GM12875 (cell line): ENCODE data around the gene SLC40A1.

Source experiments
- H3K4me3 ChIP-seq: one replicate; pipeline ENCODE4 v1.5.1; 2011; ENCODE audit warnings: low read depth, low read length, control low read depth
- TF ChIP-seq, protein P1 (sequence below): IDR thresholded peaks from 2 replicates; pipeline ENCODE4 v1.5.1; 2011; ENCODE audit warnings: low read depth, mild to moderate bottlenecking, control low read depth, inconsistent platforms, low read length, moderate library complexity, borderline replicate concordance; ENCODE audit not compliant: insufficient read depth

Gene SLC40A1

DNA sequence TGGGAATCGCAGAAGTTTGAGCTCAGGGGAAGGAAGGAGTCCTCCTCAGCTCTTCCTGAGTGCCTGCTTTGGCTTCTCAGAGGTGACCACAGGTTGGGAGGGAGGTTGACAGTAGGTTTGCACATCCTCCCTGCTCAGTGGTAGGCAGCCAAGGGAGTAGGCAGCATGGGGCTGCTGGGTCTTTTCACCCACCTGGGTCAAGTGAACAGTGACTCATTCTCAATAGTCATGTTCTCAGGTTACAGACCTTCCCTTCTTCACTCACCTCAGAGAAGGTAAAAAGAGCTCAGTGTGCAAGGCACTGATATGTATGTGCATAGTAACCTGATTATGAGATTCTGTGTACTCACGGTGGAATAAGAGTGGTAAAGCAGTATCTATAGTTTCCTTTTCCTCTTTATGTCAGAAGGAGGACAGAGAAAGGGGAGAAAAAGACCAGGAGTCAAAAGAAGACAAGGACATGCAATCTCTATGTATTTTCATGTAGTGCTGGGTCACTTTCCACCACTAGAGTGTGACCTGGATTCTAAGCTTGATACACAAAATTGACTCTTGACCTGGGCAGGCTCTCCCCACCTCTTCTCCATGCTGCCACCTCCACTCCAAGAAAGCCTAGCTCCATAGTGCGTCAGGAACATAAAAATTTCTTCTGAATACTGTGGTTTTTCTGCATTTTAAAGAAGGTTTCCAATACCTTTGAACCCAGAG, 44.2 kb upstream of the SLC40A1 start:
- TF ChIP-seq, protein P1, sequence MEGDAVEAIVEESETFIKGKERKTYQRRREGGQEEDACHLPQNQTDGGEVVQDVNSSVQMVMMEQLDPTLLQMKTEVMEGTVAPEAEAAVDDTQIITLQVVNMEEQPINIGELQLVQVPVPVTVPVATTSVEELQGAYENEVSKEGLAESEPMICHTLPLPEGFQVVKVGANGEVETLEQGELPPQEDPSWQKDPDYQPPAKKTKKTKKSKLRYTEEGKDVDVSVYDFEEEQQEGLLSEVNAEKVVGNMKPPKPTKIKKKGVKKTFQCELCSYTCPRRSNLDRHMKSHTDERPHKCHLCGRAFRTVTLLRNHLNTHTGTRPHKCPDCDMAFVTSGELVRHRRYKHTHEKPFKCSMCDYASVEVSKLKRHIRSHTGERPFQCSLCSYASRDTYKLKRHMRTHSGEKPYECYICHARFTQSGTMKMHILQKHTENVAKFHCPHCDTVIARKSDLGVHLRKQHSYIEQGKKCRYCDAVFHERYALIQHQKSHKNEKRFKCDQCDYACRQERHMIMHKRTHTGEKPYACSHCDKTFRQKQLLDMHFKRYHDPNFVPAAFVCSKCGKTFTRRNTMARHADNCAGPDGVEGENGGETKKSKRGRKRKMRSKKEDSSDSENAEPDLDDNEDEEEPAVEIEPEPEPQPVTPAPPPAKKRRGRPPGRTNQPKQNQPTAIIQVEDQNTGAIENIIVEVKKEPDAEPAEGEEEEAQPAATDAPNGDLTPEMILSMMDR, result no peak

DNA sequence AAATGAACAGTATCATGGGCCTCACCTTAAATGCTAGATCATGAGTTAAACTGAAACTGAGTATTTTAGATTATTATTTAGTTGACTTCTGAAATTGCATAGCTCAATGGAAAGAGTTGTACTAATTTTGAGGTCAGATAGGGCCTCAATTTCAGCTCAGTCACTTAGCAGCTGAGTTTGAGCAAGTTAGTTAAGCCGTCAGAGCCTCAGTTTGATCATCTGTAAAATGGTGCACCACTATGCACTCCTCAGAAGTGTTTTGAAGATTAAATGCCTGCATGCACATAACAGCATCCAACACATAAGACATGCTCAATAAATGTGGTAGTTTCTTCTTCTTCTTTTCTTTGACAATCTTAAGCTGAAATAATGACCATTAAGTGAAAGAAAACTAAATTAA, 42.5 kb upstream of the SLC40A1 start:
- no peak overlapping the region for H3K4me3 ChIP-seq
- TF ChIP-seq, protein P1, result no peak

More for the DNA sequence above, 44.2 kb upstream of the SLC40A1 start:
- no peak overlapping the region for H3K4me3 ChIP-seq

DNA sequence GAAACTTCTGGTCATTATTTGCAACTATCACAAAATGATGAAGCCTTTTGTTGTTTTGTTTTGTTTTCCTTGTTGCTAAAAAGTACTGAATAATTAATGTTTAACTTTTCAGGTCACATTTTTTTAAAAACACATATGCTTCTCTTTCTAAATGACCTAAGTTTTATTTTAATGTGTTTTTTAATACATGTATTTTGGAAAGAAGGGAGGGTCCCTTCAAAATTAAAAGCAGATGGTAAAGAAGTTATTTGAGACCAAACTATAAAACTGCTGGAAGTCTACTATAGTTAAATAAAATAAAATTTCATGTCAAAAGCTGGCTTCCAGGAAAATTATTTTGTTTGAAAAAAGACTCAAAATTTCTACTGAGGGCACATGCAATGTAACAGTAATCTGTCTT, 41.2 kb upstream of the SLC40A1 start:
- no peak overlapping the region for H3K4me3 ChIP-seq
- TF ChIP-seq, protein P1, result no peak

DNA sequence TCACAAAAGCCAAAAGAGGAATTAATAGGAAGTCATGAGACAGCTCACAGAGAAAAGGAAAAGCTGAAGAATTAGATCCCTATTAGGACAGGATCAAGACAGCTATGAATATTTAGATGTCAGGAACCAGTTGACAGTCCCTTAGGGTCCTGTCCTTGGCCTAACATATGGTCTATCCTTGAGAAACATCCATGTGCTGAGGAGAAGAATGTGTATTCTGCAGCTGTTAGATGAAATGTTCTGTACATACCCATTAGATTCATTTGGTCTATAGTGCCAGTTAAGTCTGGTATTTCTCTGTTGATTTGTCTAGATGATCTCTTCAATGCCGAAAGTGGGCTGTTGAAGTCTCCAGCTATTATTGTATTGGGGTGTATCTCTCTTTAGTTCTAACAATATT, 37.6 kb upstream of the SLC40A1 start:
- TF ChIP-seq, protein P1, result no peak

DNA sequence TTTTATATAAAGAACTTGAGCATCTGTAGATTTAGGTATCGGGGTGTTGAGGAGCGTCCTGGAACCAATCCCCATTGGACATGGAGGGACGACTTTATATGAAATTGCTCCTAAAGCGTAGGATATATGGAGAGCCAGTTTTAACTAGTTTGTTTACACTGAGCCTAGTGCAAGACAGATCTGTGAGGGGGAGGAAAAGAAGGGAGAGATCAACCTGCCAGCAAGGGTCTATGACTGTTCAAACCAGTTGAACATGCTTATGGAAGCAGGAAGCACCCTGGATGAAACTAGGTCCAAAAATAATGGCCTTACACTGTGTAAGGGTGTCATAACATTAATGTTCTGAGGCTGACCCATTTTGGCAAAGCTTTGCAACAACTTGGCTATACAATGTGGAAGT, 34.0 kb upstream of the SLC40A1 start:
- TF ChIP-seq, protein P1, result no peak
- H3K4me3 ChIP-seq, result no peak overlapping the region

More for the DNA sequence above, 37.6 kb upstream of the SLC40A1 start:
- H3K4me3 ChIP-seq, result no peak overlapping the region

DNA sequence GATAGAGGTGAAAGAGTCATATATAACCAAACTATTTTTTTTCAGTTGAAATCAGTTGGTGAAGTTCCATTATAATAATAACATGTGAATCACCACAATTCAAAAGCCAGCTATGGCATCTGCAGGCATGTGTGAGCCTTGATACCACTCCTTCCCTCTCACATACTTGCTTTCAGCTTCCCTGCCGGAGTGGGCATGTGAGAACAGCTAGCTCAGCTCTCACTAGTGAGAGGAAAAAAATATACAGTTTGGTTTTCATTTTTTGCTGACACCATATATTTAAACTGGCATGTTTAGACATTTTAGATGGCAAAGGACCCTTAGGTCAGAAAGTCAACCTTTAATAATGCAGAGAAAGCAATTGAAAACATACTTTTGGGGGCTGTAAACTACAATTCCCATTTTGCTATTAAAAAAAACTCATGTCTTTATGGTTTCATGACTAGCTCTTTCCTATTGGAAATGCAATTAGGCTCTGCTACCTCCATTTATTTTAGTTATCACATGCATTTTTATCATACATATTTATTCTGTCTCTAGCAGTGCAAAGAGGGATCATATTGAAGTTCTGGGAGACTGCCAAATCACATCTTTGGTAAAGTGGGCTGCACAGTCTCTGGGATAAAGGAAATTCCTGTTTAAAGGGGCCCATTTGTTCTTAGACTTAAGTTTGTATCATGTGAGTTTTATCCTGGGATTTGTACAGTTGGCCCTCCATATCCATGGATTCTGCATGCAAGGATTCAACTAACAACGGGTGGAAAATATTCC, 33.2 kb upstream of the SLC40A1 start:
- no peak overlapping the region for H3K4me3 ChIP-seq

More for the DNA sequence above, 33.2 kb upstream of the SLC40A1 start:
- TF ChIP-seq, protein P1, result no peak
